Tongue (tissue), 2 donors: Measurements from ENCODE around the gene DHRSX. TPM values are rescaled to one million over a fixed set of nuclear protein-coding genes. Genes with fewer than 3 reads are reported as not detected.
"Not testable (repeated sequence)": the region's sequence is repeated elsewhere in the genome, so short reads cannot be mapped to it uniquely, and the experiment has no call there.

ENCODE experiments used
- DNase-seq: peaks from one replicate; pipeline ENCODE4 v3.0.0-alpha.2; 2015
- total RNA-seq: library from RNA; depleted of rRNA; stranded (reverse); fragments of >200 nt; gene quantifications from one replicate; pipeline ENCODE4 v1.2.3, GENCODE V29; 2014

The DHRSX gene
- total RNA-seq, 1 donor from 2014 or later = 23.9 TPM

DNA sequence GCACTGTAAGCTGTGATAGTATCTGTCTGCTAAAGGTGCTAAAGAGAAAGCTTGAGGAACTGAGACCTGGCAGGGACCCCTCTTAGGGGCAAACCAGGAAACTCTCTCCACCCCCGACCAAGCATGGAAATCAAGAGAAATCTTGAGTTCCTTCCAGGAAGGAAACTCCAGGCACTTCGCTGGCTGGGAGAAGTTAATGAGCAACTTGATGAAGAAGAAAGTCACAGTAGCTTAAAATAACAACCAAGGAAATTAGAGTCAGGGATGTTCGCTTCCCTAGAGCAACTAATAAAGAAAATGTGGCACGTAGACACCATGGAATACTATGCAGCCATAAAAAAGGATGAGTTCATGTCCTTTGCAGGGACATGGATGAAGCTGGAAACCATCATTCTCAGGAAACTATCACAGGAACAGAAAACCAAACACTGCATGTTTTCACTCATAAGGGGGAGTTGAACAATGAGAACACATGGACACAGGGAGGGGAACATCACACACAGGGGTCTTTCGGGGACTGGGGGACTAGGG, 188.7 kb downstream of the DHRSX start:
- not testable (repeated sequence) for DNase-seq

GRCh38 chrX:2311501-2311900, 189.3 kb downstream of the DHRSX start:
- peak; percentile 30 for DNase-seq

DNA sequence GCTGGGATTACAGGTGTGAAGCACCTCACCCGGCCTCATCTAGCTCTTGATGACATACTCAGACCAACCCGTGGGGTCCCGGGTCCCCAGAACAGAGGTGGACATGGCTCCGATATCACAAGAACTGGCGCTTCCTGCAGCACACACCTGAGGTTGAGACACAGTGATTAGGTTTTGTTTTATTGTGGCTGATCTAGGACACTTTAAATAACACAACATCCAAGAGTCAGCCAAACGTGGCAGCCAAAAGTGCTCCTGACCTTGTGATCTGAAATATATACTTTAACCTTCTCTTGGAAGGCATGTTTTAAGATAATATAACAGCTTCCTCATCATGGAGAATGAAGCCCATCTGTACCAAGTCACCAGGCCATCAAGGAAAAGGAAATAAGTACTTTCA, 198.9 kb downstream of the DHRSX start:
- DNase-seq = no peak

- peak; percentile 36 for DNase-seq
Observed at GRCh38 chrX:2299871-2300270, 200.9 kb downstream of the DHRSX start.

DNA sequence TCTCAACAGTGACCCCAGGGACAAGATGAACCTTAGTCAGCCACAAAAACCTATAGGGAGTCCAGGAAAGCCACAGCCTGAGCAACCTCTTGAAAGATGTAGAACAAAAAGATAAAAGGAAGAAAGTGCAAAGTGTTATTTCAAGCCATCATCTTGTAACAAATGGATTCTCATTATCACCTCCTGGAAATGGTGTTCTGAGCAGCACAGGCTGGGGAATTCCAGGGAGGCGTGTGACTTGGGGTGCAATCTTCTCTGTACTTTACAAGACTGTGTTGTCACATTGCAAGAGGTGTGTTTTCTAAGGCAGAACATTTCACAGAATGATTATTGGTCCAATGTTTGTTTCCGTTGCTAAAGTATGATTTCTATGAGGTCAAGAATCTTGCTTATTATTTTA, 214.0 kb downstream of the DHRSX start:
- no peak for DNase-seq

- DNase-seq = no peak
Observed at GRCh38 chrX:2284601-2285000, 216.2 kb downstream of the DHRSX start.

DNA sequence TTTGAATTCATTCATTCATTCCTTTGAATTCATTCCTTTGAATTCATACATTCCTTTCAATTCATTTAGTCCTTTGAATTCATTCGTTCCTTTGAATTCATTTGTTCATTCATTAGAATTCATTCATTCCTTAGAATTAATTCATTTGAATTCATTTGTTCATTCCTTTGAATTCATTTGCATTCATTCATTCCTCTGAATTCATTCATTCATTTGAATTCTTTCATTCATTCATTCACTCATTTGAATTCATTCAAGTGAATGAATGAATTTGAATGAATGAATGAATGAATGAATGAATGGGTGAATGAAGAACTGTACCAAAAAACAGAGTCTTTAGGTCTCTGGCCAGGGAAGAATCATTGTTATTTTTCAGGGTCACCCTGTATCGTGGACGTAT, 216.6 kb downstream of the DHRSX start:
- DNase-seq = no peak

GRCh38 chrX:2283111-2283859, 217.5 kb downstream of the DHRSX start:
- DNase-seq = no peak

- no peak for DNase-seq
Observed at GRCh38 chrX:2282490-2283090, 218.2 kb downstream of the DHRSX start.

- no peak for DNase-seq
Observed at GRCh38 chrX:2272337-2272736, 228.4 kb downstream of the DHRSX start.

GRCh38 chrX:2271595-2271994, 229.2 kb downstream of the DHRSX start:
- not testable (repeated sequence) for DNase-seq

DNA sequence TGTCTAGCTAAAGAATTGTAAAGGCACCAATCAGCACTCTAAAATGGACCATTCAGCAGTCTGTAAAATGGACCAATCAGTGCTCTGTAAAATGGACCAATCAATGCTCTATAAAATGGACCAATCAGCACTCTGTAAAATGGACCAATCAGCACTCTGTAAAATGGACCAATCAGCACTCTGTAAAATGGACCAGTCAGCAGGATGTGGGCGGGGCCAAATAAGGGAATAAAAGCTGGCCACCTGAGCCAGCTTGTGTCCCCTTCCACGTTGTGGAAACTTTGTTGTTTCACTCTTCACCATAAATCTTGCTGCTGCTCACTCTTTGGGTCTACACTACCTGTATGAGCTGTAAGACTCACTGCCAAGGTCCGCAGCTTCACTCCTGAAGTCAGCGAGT, 230.0 kb downstream of the DHRSX start:
- not testable (repeated sequence) for DNase-seq

- DNase-seq = no peak
Observed at GRCh38 chrX:2267890-2268289, 232.9 kb downstream of the DHRSX start.

- DNase-seq = no peak
Observed at GRCh38 chrX:2266445-2267349, 234.1 kb downstream of the DHRSX start.

- not testable (repeated sequence) for DNase-seq
Observed at GRCh38 chrX:2265658-2266444, 234.9 kb downstream of the DHRSX start.

DNA sequence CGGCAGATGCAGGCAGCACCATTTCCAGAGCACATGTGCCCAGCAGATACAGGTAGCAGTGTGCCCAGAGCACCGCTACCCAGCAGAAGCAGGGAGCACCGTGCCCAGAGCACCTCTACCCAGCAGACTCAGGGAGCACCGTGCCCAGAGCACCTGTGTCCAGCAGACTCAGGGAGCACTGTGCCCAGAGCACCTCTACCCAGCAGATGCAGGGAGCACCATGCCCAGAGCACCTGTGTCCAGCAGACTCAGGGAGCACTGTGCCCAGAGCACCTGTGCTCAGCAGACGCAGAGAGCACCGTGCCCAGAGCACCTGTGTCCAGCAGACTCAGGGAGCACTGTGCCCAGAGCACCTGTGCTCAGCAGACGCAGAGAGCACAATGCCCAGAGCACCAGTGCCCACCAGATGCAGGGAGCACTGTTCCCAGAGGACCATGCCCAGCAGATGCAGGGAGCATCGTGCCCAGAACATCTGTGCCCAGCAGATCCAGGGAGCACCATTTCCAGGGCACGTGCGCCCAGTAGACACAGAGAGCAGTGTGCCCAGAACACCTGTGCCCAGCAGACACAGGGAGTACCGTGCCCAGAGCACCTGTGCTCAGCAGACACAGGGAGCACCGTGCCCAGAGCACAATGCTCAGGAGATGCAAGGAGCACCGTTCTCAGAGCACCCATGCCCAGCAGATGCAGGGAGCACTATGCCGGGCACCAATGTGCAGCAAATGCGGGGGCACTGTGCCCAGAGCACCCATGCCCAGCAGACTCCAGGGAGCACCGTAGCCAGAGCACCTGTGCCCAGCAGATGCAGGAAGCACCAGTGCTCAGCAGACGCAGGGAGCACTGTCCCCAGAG, 236.4 kb downstream of the DHRSX start:
- DNase-seq = no peak

DNA sequence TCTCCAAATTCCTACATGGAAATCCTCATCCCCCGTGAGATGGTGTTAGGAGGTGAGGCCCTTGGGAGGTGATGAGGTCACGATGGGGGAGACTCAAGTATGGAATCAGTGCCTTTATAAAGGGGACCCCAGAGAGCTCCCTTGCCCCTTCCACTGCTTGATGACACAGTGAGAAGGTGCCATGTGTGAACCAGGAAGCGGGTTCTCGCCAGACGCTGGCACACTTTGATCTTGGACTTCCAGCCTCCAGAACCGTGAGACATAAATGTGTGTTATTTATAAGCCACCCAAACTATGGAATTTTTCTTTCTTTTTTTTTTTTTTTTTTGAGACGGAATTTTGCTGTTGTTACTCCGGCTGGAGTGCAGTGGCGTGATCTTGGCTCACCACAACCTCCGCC, 237.6 kb downstream of the DHRSX start:
- DNase-seq = no peak

- DNase-seq = no peak
Observed at GRCh38 chrX:2262668-2263055, 238.1 kb downstream of the DHRSX start.

DNA sequence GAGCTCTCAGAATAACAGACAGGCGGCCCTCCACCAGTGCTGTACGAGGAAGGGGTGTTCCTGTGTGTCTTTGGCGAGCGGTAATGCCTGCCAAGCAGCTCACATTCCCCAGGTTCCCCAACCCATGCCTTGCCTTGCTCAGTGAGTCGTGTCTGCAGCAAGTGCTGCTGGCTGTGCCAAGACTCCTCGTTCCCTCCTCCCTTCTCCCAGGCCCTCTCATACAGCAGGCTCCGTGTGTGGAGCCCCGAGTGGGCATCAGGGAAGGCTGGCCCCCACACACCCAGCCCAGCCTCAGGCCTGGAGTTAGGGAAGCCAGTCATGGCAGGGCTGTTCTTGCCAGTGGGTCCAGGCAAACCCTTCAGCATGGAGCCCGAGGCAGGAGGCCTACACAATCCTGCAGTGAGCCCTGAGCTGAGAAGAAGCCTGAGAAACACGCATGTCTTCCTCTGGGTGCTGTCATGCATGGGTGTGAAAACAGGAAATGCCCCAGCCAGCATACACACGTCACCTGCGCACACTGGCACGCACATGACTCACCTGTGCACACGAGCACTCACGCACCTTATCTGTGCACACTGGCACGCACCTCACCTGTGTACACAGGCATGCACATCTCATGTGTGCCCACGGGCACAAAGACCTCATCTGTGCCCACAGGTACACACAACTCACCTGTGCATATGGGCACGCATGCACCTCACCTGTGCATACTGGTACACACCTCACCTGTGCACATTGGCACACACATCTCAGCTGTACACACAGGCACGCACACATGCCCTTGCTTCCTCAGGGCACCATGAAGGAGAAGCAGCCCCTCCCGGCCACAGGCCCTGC, 238.7 kb downstream of the DHRSX start:
- no peak for DNase-seq
